WERI-Rb-1 (cell line): ENCODE data around the gene PDE9A.

Experiments used
- DNase-seq: peaks from one replicate; pipeline ENCODE4 v3.0.0-alpha.2; 2020
- H3K27ac ChIP-seq: fragments of 250-450 bp; sonication (Bioruptor Pico); 2 replicates; pipeline ENCODE4 v1.5.1; 2020; ENCODE audit warnings: mild to moderate bottlenecking, moderate library complexity
- H3K27me3 ChIP-seq: fragments of 250-450 bp; sonication (Bioruptor Pico); 2 replicates; pipeline ENCODE4 v1.5.1; 2021; ENCODE audit warnings: mild to moderate bottlenecking, low read depth, moderate library complexity; ENCODE audit not compliant: insufficient read depth, severe bottlenecking
- H3K36me3 ChIP-seq: fragments of 250-450 bp; sonication (Bioruptor Pico); 2 replicates; pipeline ENCODE4 v1.5.1; 2020; ENCODE audit warnings: mild to moderate bottlenecking, moderate library complexity
- H3K4me3 ChIP-seq: 2 replicates; pipeline ENCODE4 v1.5.1; 2011; ENCODE audit warnings: low read depth, mild to moderate bottlenecking, control low read depth, low read length
- H3K9me3 ChIP-seq: fragments of 250-450 bp; sonication (Bioruptor Pico); 2 replicates; pipeline ENCODE4 v1.5.1; 2021; ENCODE audit warnings: mild to moderate bottlenecking, moderate library complexity; ENCODE audit not compliant: severe bottlenecking
- CTCF ChIP-seq: IDR thresholded peaks from 2 replicates; pipeline ENCODE4 v1.5.1; 2011; ENCODE audit warnings: low read depth, mild to moderate bottlenecking, control low read depth, inconsistent platforms, low read length

The PDE9A gene

GRCh38 chr21:42641311-42642218 lies 11.9 kb upstream of the PDE9A start:
- H3K27me3 ChIP-seq, result no peaks in the 10 kb centered on the region
- no peak for DNase-seq
- no peak overlapping the region for H3K4me3 ChIP-seq
- H3K9me3 ChIP-seq, result no peaks in the 10 kb centered on the region
- no peaks in the 10 kb centered on the region for H3K36me3 ChIP-seq
- no peak overlapping the region for H3K27ac ChIP-seq
- no peak for TF ChIP-seq CTCF

GRCh38 chr21:42642219-42642745 lies 11.1 kb upstream of the PDE9A start:
- DNase-seq, result no peak
- Histone ChIP-seq H3K9me3 (no peaks in the 10 kb centered on the region), H3K27ac (no peak overlapping the region), H3K4me3 (no peak overlapping the region), H3K36me3 (no peaks in the 10 kb centered on the region), H3K27me3 (no peaks in the 10 kb centered on the region)
- no peak for TF ChIP-seq CTCF

- no peak for TF ChIP-seq CTCF
- no peak for DNase-seq
- Histone ChIP-seq H3K27me3 (no peaks in the 10 kb centered on the region), H3K4me3 (no peak overlapping the region), H3K36me3 (no peaks in the 10 kb centered on the region), H3K27ac (peak overlapping the region; percentile 95), H3K9me3 (no peaks in the 10 kb centered on the region)
These were observed 8.9 kb upstream of the PDE9A start for GRCh38 chr21:42644223-42645208.

- peak; percentile 95 for DNase-seq
- TF ChIP-seq CTCF, result no peak
- Histone ChIP-seq H3K4me3 (peak overlapping the region; percentile 20), H3K27me3 (no peaks in the 10 kb centered on the region), H3K27ac (peak overlapping the region; percentile 95), H3K36me3 (no peaks in the 10 kb centered on the region), H3K9me3 (no peaks in the 10 kb centered on the region)
These were observed 8.0 kb upstream of the PDE9A start for GRCh38 chr21:42645211-42646075.
